Gastroesophageal sphincter (tissue), 4 donors: ENCODE results near the gene YWHAQ. TPM values are rescaled to one million over a fixed set of nuclear protein-coding genes. Genes with fewer than 3 reads are reported as not detected.

Experiments used
- ATAC-seq: fragments of 150-250 bp; one replicate; pipeline ENCODE4 v1.9.1; 2016; ENCODE audit warnings: mild to moderate bottlenecking, moderate library complexity
- H3K27ac ChIP-seq, 4 donors: fragments of 200-600 bp; sonication (generic) in 3 of 4; 1 replicate in 3 of 4; 2 replicates in 1 of 4; pipeline ENCODE4 v1.5.1; 2016 to 2019
- H3K27me3 ChIP-seq: fragments of 200-600 bp; sonication (generic); one replicate; pipeline ENCODE4 v1.5.1; 2019
- H3K36me3 ChIP-seq, 2 donors: fragments of 200-600 bp; sonication (generic); one replicate each; pipeline ENCODE4 v1.5.1; 2019; ENCODE audit warnings: control low read depth in 1 of 2
- H3K4me1 ChIP-seq, 3 donors: fragments of 200-600 bp; sonication (generic); 1 replicate in 2 of 3; 2 replicates in 1 of 3; pipeline ENCODE4 v1.5.1; 2016 to 2019; ENCODE audit warnings: control low read depth in 2 of 3
- H3K4me3 ChIP-seq, 2 donors: fragments of 200-600 bp; sonication (generic); one replicate each; pipeline ENCODE4 v1.5.1; 2019; ENCODE audit warnings: mild to moderate bottlenecking in 1 of 2, moderate library complexity in 1 of 2
- H3K9me3 ChIP-seq, 3 donors: fragments of 200-600 bp; sonication (generic); one replicate each; pipeline ENCODE4 v1.5.1; 2017 to 2019; ENCODE audit warnings: control low read depth in 2 of 3
- EP300 ChIP-seq: sonication (generic); formaldehyde crosslinking; IDR thresholded peaks from one replicate; pipeline ENCODE4 v1.6.1; 2017; ENCODE audit warnings: antibody characterized with exemption, mild to moderate bottlenecking
- POLR2A ChIP-seq, 2 donors: fragments of 450-650 bp; IDR thresholded peaks; one replicate each; pipeline ENCODE4 v1.6.1; 2017; ENCODE audit warnings: antibody characterized with exemption in 2 of 2, mild to moderate bottlenecking in 2 of 2, moderate library complexity in 1 of 2
- POLR2AphosphoS5 ChIP-seq: sonication (generic); formaldehyde crosslinking; IDR thresholded peaks from one replicate; pipeline ENCODE4 v1.6.1; 2017; ENCODE audit warnings: antibody characterized with exemption
- WGBS, 2 donors: methylation state at CpG; one replicate each; pipeline ENCODE4 v1.1.5; 2018; ENCODE audit warnings: low coverage in 1 of 2; 5-methylcytosine and 5-hydroxymethylcytosine counted together
- total RNA-seq, 4 donors: library from RNA; depleted of rRNA; stranded (reverse); fragments of >200 nt; gene quantifications; one replicate each; pipeline ENCODE4 v1.1.0, GENCODE V29; 2016
- TF ChIP-seq, protein P1 (sequence below), 4 experiments: fragments of 200-600 bp in 2 of 4; fragments of 450-650 bp in 2 of 4; sonication (generic) in 1 of 4; IDR thresholded peaks; one replicate each; pipeline ENCODE4 v1.5.1; 2017 to 2019; ENCODE audit warnings: antibody characterized with exemption in 4 of 4, mild to moderate bottlenecking in 2 of 4, moderate library complexity in 2 of 4

YWHAQ gene
- total RNA-seq, 4 donors from 2014 or later, result 226 to 282 (median 255) TPM

- 82 to 85% methylated on average over 6 to 7 of the region's 7 CpGs for WGBS, 2 donors
- H3K36me3 ChIP-seq, result no peaks in the 10 kb centered on the region
- TF ChIP-seq POLR2A (IDR thresholded peaks at IDR 0.05) (no peak), POLR2AphosphoS5 (no peak), EP300 (no peak)
- TF ChIP-seq, protein P1, sequence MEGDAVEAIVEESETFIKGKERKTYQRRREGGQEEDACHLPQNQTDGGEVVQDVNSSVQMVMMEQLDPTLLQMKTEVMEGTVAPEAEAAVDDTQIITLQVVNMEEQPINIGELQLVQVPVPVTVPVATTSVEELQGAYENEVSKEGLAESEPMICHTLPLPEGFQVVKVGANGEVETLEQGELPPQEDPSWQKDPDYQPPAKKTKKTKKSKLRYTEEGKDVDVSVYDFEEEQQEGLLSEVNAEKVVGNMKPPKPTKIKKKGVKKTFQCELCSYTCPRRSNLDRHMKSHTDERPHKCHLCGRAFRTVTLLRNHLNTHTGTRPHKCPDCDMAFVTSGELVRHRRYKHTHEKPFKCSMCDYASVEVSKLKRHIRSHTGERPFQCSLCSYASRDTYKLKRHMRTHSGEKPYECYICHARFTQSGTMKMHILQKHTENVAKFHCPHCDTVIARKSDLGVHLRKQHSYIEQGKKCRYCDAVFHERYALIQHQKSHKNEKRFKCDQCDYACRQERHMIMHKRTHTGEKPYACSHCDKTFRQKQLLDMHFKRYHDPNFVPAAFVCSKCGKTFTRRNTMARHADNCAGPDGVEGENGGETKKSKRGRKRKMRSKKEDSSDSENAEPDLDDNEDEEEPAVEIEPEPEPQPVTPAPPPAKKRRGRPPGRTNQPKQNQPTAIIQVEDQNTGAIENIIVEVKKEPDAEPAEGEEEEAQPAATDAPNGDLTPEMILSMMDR (IDR thresholded peaks at IDR 0.05), result no peak
- peaks cover 13% of the 10 kb centered on the region for H3K27me3 ChIP-seq
- ATAC-seq, result no peak
- H3K4me1 ChIP-seq, result peaks cover 0 to 13% (median 0%) of the 10 kb centered on the region in 3 donors
- H3K9me3 ChIP-seq, result no peaks in the 10 kb centered on the region
- no peak overlapping the region for H3K27ac ChIP-seq
- no peak overlapping the region for H3K4me3 ChIP-seq
Measured at GRCh38 chr2:9644021-9644420, 13.2 kb upstream of the YWHAQ start.

DNA sequence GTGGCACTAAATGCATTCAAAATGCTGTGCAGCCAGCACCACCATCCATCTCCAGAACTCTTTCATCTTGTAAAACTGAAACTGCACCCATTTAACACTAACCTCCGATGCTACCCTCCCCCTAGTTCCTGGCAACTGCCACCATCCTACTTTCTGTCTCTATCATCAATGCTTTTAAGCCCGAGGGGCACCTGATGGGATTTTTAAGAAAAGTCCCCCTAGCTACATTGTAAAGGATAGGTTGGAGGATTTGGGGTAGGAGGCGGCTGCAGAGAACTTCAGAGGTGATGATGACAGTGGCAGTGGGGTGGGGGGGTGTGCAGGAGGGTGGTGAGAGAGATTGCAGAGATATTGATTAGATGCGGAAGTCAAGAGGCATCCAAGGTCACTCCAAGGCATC, 10.8 kb upstream of the YWHAQ start:
- H3K9me3 ChIP-seq, result no peaks in the 10 kb centered on the region
- H3K27ac ChIP-seq, result no peak overlapping the region
- H3K36me3 ChIP-seq, result no peaks in the 10 kb centered on the region
- no peak overlapping the region for H3K4me3 ChIP-seq
- TF ChIP-seq POLR2A (IDR thresholded peaks at IDR 0.05) (no peak), EP300 (no peak), POLR2AphosphoS5 (no peak)
- TF ChIP-seq, protein P1 (IDR thresholded peaks at IDR 0.05), result no peak
- peaks cover 8 to 31% (median 13%) of the 10 kb centered on the region in 3 donors for H3K4me1 ChIP-seq
- ATAC-seq, result no peak
- WGBS, 2 donors, result 56 to 87% methylated on average over 3 to 4 of the region's 4 CpGs
- peaks cover 7% of the 10 kb centered on the region for H3K27me3 ChIP-seq

DNA sequence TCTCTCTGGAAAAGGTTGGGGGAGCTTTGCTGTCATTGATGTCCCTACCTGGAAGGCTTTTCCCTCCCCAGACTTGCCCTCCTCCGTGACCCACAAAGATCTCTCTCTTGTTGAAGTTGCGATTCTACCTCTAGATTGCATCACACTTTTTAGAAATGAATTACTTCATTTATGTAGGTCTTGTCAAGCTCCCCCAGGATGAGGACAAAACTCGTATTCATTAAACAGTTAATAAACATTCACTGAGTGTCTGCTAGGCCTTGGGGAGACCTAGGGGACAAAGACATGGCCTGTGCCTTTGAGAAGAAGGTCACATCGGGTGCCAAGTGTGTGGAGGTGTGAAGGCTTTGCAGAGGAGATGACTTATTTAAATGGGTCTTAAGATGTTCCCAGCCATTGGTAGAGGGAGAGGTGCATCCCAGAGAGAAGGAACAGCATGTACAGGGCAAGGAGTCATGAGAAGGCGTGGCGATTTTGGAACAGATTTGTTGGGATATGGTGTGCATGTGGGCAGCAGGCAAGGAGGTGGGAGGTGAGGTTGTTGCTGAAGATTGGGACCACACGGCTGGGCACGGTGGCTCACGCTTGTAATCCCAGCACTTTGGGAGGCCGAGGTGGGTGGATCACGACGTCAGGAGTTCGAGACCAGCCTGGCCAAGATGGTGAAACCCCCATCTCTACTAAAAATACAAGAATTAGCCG, 9.8 kb upstream of the YWHAQ start:
- 71 to 85% methylated on average over 4 to 12 of the region's 14 CpGs for WGBS, 2 donors
- no peaks in the 10 kb centered on the region for H3K27me3 ChIP-seq
- TF ChIP-seq POLR2AphosphoS5, result no peak
- TF ChIP-seq POLR2A (IDR thresholded peaks at IDR 0.05), result no peak
- TF ChIP-seq, protein P1 (IDR thresholded peaks at IDR 0.05), result no peak
- no peak for TF ChIP-seq EP300
- peak overlapping the region in 2 of 4 donors; percentile 69 to 73 for H3K27ac ChIP-seq
- no peak overlapping the region for H3K4me3 ChIP-seq
- peaks cover 8 to 31% (median 13%) of the 10 kb centered on the region in 3 donors for H3K4me1 ChIP-seq
- ATAC-seq, result no peak
- no peaks in the 10 kb centered on the region for H3K36me3 ChIP-seq
- H3K9me3 ChIP-seq, result no peaks in the 10 kb centered on the region

DNA sequence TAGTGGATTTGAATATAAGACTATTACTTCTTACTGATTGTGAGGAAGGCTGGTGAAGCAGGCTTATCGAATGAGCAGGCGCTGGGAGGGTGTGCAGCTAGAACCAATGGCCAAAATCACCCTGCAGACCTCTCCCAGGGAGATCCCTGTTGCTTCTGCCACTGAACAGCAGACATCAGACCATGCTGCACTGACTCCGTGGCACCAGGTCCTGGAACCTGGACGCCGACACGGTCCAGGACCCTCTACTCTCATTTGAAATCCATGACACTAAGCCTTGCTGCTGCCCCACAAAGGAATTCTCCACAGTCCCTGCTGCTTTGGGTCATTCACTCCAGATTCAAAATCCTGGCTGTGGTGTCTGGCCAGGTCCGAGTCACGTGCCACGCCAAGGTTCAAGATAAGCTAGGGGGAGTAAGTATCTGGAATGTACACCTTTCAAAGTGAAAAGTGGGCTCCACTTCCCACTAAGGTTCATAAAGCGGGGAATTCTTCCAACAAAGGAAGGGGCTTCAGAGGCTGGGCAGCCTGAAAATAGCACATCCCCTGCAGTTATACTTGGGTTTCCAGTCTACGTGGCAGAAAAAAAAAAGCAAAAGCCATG, 9.0 kb upstream of the YWHAQ start:
- no peaks in the 10 kb centered on the region for H3K36me3 ChIP-seq
- H3K9me3 ChIP-seq, result no peaks in the 10 kb centered on the region
- no peaks in the 10 kb centered on the region for H3K27me3 ChIP-seq
- TF ChIP-seq EP300, result no peak
- TF ChIP-seq, protein P1 (IDR thresholded peaks at IDR 0.05), result no peak
- no peak for TF ChIP-seq POLR2AphosphoS5
- TF ChIP-seq POLR2A (IDR thresholded peaks at IDR 0.05), result no peak
- 83 to 86% methylated on average over 1 to 7 of the region's 11 CpGs for WGBS, 2 donors
- peaks cover 8 to 31% (median 13%) of the 10 kb centered on the region in 3 donors for H3K4me1 ChIP-seq
- H3K27ac ChIP-seq, result peak overlapping the region in 3 of 4 donors; percentile 18 to 73 (median 69)
- H3K4me3 ChIP-seq, result no peak overlapping the region
- no peak for ATAC-seq
